LoVo (cell line): ENCODE measurements around the gene MGST1.
A peak's percentile ranks its signal among the peaks of the same experiment; 100 is the strongest.
"Not testable (repeated sequence)": the region's sequence is repeated elsewhere in the genome, so short reads cannot be mapped to it uniquely, and the experiment has no call there.

Source experiments
- DNase-seq: peaks from one replicate; pipeline ENCODE4 v3.0.0-alpha.2; 2016; ENCODE audit warnings: low spot score

MGST1 gene

DNA sequence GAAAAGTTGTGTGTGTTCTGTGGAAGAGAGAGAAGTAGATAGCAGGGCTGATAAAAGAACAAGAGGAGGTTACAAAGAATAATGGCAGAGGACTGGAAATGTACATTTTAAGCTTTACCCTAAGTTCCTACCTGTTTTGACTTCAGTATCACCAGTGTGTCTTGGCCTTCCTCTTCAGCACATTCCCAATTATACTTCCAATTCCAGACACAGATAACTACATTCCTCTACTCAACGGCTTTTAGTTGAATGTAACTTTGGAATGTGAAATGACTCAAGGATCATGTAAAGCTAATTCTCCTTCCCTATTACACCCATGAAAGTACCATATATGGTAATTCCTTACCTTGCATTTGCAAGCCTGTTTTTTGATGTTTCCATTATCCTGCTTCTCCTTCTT, 5.0 kb downstream of the MGST1 start:
- no peak for DNase-seq

DNA sequence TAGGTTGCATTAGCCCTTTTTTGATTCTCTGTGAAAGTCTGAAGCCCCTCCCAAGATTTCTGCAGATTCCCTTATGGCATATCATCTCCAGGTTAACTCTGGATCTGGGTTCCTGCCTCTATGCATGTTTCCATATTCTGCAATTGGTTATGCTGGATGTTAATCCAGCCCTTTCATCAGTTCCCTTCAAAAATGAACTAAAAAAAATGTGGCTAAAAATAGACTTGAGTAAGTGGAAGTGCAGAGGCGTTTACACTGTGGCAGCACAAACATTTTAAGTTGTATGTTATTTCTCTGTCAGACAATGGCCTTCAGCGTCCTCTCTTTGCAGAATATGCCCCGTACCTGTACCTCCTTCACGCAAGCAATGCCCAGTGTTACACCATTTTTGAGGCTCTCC, 11.4 kb downstream of the MGST1 start:
- DNase-seq: no peak

DNA sequence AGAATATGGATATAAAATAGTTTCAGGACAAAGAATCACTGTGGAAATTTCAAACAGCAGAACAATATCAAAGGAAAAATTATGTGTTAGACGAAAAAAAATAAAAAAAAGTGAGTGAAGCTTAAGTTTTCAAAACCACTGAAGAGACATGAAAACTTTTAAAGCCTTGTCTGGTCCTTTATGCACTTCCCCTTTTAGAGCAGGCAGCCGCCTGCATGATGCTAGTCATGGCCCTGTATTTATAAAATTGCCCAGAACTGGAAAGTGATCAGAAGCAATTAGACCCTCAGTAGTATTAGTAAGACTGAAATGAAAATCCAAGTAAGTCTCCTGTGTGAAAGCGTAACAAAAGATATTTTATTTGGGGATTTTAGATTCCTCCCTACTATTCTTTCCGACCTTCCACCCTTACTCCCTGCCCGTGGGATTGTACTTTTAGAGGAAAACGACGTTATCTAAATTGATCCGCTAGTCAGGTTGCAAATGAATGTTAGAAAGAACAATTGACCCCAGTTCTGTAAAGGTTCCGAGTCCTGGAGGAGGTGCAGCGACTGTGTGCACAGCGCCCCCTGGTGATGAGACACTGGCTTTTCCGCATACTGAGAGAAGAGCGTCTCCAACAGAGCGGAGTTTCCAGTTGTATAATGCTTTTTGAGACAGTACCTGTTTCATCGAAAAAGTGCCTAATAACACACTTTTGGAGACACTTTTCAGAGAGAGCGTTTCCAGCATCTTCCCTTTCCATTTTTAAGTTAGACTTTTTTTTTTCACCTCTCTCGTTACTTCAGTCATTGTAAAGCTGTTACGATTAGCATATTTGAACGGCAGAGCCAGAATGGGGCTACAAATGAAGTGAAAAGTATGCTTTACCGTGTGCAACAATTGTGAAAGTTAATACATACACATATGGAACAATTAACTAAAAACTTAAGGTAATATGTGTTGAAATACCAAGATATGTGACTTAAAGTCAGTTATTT, 12.4 kb downstream of the MGST1 start:
- DNase-seq: peak; percentile 53

DNA sequence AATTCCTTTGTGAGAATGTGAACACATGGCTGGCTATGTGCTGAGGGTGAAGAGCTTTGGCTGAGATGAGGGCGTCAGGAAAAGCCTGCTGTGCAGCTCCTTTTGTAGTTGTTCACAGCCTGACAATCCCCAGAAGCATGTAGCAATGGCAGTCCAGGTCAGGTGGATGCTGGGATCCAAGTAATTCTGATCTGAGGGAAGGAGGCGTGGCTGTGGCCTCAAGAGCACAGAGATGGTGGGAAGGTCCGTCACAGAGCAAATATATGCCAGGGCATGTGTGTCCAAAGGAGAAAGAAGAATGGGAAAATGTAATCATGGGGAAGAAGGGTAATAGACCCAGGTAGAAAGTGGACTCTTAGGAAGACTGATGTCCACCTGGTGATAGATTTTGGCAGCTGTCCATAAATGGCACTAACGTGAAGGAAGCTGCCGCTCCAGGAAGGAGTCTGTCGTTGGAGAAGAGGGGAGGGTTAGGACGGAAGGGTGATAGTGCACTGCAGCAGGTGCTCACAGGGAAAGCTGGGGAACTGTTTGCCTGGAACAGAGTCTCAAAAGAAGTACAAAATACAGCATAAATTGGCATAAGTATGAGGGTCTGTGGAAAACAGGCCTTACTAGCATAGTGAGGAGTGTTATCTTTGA, 13.8 kb downstream of the MGST1 start:
- no peak for DNase-seq

DNA sequence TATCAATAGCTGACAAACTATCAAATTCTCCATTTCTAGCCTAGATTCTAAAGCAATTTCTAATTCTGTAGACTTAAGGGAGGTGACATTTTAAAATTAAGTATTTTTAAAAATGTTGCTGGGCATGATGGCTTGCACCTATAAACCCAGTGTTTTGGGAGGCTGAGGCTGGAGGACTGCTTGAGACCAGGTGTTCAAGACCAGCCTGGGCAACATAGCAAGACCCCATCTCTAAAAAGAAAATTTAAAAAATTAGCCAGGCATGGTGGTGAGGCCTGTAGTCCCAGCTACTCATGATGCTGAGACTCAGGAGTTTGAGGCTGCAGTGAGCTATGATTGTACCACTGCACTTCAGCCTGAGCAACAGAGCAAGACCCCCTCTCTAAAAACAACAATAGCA, 15.1 kb downstream of the MGST1 start:
- no peak for DNase-seq

DNA sequence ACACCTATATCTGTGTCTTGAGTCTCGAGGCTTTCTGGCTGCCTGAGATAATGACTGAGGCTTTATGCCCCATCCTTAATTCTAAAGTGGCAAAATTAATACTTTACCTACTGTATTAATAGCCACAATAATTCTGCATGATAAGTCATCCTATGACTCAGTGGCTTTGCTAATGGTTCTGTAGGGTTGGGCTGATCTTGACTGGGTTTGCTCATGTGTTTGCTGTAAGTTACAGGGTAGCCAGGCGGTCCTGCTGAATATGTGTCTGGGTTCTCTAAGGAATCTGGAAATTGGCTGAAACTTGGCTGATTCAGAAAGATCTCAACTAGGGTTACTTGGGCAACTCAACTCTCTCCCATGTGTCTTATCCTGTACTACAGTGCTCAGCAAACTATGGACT, 21.7 kb downstream of the MGST1 start:
- no peak for DNase-seq

DNA sequence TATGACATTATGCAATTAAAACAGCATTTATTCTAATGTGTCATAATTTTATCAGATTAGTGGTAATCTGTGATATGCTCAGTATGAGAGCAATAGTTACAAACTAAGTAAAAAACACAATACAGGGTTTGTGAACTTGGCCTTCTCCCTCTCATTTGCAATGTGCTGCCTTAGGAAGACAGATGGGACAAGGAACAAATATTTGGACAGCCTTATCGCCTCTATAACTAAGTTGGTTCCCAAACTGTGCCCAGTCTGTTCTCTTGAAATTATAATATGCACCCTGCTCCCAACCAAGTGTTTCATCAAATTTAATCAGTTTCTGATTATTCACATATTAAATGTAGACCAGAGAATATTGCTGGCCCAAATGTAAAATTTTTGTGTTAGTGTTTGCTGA, 22.7 kb downstream of the MGST1 start:
- no peak for DNase-seq

DNA sequence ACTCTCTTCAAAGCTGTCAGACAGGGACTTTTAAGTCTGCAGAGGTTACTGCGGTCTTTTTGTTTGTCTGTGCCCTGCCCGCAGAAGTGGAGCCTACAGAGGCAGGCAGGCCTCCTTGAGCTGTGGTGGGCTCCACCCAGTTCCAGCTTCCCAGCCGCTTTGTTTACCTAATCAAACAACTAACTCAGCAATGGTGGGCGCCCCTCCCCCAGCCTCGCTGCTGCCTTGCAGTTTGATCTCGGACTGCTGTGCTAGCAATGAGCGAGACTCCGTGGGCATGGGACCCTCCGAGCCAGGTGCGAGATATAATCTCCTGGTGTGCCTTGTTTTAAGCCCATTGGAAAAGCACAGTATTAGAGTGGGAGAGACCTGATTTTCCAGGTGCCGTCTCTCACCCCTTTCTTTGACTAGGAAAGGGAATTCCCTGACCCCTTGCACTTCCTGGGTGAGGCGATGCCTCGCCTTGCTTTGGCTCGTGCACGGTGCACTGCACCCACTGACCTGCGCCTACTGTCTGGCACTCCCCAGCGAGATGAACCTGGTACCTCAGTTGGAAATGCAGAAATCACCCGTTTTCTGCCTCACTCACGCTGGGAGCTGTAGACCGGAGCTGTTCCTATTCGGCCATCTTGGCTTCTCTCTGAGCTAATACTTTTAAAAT, 35.3 kb downstream of the MGST1 start:
- peak; percentile 51 for DNase-seq

DNA sequence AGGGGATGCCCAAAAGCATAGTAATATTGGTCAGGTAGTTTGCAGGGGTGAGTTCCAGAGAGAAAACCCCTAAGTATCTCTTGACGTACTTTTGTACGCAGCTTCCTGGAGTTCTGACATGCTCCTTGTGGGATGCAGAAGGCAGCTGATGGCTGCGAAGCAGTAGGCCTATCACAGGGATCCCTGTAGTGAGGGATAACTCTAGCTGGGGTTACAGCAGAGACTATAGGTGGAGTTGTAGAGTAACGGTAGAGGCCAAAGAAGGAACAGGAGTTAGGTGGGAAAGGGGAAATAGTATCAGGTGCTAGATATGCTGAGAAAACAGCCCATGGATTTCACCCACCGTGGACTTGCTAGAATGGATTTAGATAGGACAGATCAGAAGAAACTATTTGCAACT, 37.3 kb downstream of the MGST1 start:
- no peak for DNase-seq

DNA sequence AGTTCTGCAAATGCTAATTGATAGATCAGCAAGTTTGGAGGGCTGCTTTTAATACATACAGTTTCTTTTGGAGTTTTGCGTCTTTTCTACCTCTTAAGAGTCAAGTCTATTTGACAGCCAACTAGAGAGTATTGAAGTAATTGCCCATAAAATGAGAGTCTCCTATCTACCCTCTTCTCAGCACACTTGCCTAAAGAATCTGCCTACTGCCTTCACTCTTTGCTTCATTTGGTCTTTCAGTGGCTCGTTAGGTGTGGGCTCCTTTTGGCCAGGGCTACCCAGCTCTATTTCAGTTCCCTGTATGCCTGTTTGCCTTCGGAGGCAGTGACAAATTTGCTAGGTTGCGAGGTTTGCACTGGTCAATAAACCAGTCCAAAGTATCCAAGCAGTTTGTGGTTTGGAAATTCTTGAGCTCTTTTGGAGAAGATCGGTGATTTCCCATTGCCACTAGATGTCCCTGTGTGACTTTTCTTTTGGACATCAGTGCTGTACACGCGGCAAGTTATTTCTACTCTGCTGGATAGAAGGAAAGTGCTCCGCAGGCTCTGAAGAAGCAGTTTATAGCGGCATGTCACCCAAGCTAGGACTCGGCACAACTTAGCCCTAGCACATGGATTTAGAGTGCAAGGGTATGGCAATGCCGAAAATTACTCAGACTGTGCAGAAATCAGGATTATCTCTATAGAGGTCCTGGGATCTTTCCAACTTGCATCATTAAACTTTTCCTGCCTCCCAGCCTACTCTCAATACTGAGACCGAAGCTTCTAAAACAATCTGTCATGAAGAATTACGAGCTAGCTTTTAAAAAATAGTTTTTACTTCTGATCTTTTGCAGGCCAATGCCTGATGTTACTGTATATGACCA, 38.6 kb downstream of the MGST1 start:
- peak; percentile 68 for DNase-seq

DNA sequence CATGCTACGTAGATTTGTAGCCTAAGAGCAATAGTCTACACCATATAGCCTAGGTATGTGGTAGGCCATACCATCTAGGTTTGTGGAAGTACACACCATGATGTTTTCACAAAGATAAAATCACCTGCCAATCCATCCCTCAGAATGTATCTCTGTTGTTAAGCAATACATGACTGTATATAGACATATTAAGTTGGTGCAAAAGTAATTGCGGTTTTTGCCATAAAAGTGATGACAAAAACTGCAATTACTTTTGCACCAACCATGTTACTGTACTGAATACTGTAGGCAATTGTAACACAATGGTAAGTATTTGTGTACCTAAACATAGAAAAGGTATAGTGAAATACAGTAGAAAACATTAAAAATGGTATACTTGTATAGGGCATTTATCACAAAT, 40.5 kb downstream of the MGST1 start:
- no peak for DNase-seq

DNA sequence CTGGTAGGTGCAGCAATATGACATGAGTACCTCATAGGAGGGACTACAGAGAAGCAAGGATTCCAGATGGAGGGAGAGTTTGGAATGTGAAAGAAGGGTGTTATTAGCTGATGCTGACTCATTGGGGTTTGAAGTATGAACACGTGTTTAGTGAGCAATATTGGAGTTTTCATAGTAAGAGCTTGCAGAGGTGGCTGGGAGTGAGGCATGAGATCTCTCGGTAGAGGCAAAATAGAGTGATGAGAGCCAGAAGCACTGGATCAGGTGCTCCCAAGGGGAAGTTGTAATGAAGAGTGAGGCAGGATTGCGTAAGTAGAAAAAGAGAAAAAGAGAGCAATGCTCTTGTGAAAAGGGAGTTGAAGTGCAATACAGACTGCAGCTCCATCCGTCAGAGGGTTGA, 42.1 kb downstream of the MGST1 start:
- peak; percentile 19 for DNase-seq

DNA sequence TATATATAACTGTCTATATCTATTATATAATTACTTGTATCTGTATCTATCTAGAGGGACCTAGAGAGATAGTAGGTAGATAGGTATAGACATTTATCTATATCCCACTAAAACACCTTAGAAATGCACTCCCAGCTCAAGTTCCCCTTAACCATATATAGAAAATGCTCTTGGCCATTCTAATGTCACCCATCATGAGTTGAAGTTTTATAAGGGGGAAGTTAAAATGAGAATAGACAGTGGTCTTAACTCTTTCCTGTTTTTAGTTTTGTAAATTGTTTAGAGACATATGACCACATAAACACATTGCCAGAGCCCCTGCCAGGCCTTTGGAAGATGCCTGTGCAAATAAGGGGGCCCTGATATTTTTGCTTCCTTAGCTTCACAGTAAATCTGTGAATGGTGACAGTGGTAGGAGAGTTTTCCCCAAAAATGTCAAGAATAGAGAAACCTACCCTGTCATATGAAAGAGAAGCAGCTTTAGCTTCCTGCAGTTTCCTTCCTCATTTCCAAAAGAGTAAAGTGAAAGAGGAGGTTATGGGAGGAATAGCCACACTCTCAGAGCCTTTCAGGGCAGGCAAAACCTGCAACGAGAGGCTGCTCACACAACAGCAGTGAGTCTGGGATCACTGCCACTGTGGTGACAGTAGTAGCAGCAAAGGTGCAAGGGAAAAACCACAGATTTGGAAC, 45.5 kb downstream of the MGST1 start:
- DNase-seq: no peak

DNA sequence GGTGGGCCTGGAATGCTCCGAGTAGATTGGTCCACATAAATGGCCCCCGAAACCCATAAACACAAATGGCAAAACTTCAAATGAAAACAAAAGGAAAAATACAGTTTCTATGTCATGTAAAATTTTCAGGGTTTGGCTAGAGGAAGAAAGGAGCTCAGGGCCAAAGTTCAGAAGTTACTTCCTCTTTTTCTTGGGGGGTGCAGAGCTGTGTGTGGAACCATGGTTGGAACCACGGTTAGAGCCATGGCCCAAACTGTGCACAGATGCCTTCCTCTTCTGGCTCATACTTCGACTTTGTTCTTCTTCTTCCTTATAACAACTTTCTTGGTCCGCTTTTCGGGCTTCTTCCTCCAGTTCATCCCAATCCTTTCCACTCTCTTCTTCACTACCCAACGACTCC, 51.7 kb downstream of the MGST1 start:
- no peak for DNase-seq

DNA sequence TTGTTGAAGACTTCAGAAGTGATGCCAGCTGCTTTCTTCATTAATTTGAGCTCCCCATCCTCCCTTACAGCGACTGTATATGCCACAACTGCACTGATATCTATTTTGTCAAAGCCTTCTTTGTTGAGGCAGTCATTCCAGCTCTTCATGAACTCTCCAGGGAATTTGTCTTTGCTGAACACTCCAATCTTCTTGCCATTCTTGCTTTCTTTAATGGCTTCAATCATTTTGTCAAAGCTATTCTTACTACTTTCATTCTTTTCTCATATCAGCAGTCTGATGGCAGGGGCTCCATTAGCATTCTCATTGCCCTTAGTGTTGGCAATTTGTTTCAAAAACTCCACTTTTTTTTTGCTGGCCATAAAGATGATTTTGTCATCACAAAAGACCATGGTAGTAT, 54.4 kb downstream of the MGST1 start:
- DNase-seq: not testable (repeated sequence)

DNA sequence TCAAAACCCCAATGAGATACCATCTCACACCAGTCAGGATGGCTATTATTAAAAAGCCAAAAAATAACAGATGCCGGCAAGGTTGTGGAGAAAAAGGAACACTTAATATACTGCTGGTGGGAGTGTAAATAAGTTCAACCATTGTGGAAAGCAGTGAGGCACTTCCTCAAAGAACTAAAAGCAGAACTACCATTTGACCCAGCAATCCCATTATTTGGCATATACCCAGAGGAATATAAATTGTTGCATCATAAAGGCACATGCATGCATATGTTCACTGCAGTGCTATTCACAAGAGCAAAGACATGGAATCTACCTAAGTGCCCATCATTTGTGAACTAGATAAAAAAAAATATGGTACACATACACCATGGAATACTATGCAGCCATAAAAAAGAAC, 59.9 kb downstream of the MGST1 start:
- no peak for DNase-seq
